GM06990 (cell line): ENCODE results near the gene MED16.
"Not testable (repeated sequence)": the region's sequence is repeated elsewhere in the genome, so short reads cannot be mapped to it uniquely, and the experiment has no call there.

ENCODE experiments used
- DNase-seq: peaks from one replicate; pipeline ENCODE4 v3.0.0-alpha.2; 2011; ENCODE audit not compliant: insufficient read length; ENCODE audit errors: extremely low read depth
- H3K27me3 ChIP-seq: replicated peaks from 2 replicates; pipeline ENCODE4 v1.6.0; 2011; ENCODE audit warnings: low read length; ENCODE audit not compliant: control insufficient read depth, insufficient read depth
- H3K36me3 ChIP-seq: 2 replicates; pipeline ENCODE4 v1.5.1; 2011; ENCODE audit warnings: low read length; ENCODE audit not compliant: control insufficient read depth, insufficient read depth
- H3K4me3 ChIP-seq: replicated peaks from 2 replicates; pipeline ENCODE4 v1.5.1; 2011; ENCODE audit warnings: low read depth, mild to moderate bottlenecking, control low read depth, low read length
- CTCF ChIP-seq: IDR thresholded peaks from 2 replicates; pipeline ENCODE4 v1.5.1; 2011; ENCODE audit warnings: low read length, control low read depth, mild to moderate bottlenecking, inconsistent platforms; ENCODE audit not compliant: insufficient read depth, poor library complexity, severe bottlenecking

MED16 gene

GRCh38 chr19:883661-884211 is 9.3 kb downstream of the MED16 start:
- no peak for TF ChIP-seq CTCF
- H3K4me3 ChIP-seq: no peak overlapping the region
- DNase-seq: no peak
- H3K36me3 ChIP-seq: peaks cover 29% of the 10 kb centered on the region
- no peaks in the 10 kb centered on the region for H3K27me3 ChIP-seq

- no peaks in the 10 kb centered on the region for H3K27me3 ChIP-seq
- TF ChIP-seq CTCF: no peak
- peaks cover 27% of the 10 kb centered on the region for H3K36me3 ChIP-seq
- H3K4me3 ChIP-seq: no peak overlapping the region
- no peak for DNase-seq
Observed at GRCh38 chr19:882871-883497, 10.0 kb downstream of the MED16 start.

GRCh38 chr19:881385-882071 is 11.5 kb downstream of the MED16 start:
- no peaks in the 10 kb centered on the region for H3K27me3 ChIP-seq
- no peak for DNase-seq
- no peak for TF ChIP-seq CTCF
- H3K36me3 ChIP-seq: peaks cover 27% of the 10 kb centered on the region
- H3K4me3 ChIP-seq: no peak overlapping the region

GRCh38 chr19:879711-880438 is 13.1 kb downstream of the MED16 start:
- no peak for DNase-seq
- H3K36me3 ChIP-seq: peaks cover 20% of the 10 kb centered on the region
- no peaks in the 10 kb centered on the region for H3K27me3 ChIP-seq
- no peak overlapping the region for H3K4me3 ChIP-seq
- TF ChIP-seq CTCF: no peak

- not testable (repeated sequence) for H3K27me3 ChIP-seq, H3K4me3 ChIP-seq, DNase-seq
- H3K36me3 ChIP-seq: peaks cover 20% of the 10 kb centered on the region
Observed at GRCh38 chr19:878751-879561, 14.0 kb downstream of the MED16 start.

- H3K27me3 ChIP-seq, H3K4me3 ChIP-seq: not testable (repeated sequence)
- peaks cover 14% of the 10 kb centered on the region for H3K36me3 ChIP-seq
Observed at GRCh38 chr19:877992-878660, 14.9 kb downstream of the MED16 start.

More at GRCh38 chr19:877992-878660, 14.9 kb downstream of the MED16 start:
- DNase-seq: not testable (repeated sequence)
